HG02884 (cell line): ENCODE data around the gene PLEKHF1.

Source experiments
- ATAC-seq: cut with Tn5 transposase; IDR thresholded peaks from one replicate; pipeline ENCODE4 v1.9.1; 2021; ENCODE audit warnings: mild to moderate bottlenecking, moderate library complexity; ENCODE audit not compliant: unreplicated experiment

Gene PLEKHF1

GRCh38 chr19:29634423-29635130 lies 30.7 kb upstream of the PLEKHF1 start:
- no peak for ATAC-seq

- ATAC-seq: no peak
Measured at GRCh38 chr19:29635963-29636362, 29.3 kb upstream of the PLEKHF1 start.

- no peak for ATAC-seq
Measured at GRCh38 chr19:29636553-29637360, 28.5 kb upstream of the PLEKHF1 start.

DNA sequence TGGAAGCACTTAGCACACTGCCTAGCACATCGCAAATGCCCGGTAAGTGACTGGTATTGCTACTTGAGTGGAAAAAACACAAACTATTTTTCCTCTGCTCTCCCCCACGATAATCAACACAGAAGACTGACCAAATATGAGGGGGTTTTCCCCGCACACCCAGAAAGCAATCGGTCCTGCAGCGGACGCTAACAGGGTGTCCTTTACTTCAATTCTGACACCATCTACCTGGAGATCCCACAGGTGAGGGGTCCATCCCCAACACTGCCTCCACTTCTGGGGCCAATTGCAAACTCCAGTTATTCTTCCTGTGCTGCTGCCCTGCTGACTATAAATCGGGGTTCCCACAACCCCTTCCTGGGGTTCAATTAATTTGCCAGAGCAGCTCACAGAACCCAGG lies 26.2 kb upstream of the PLEKHF1 start:
- no peak for ATAC-seq

DNA sequence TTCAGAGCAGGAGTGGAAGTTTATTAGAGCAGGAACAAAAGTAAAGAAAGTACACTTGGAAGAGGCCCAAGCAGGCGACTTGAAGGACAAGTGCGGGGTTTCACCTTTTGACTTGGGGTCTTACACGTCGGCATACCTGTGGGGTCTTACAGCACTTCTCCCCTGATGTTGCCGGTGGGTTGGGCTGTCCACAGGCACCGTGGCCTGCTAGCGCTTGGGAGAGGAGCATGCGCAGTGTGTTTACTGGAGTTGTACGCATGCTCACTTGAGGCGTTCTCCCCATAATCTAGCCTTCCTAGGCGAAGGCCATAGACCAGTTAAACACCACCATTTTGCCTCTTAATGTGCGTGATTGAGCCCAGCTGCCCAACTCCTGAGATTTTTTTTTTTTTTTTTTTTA lies 25.0 kb upstream of the PLEKHF1 start:
- ATAC-seq: no peak

- ATAC-seq: no peak
Measured at GRCh38 chr19:29641597-29641996, 23.7 kb upstream of the PLEKHF1 start.

GRCh38 chr19:29643361-29643935 lies 21.8 kb upstream of the PLEKHF1 start:
- ATAC-seq: no peak

- no peak for ATAC-seq
Measured at GRCh38 chr19:29644210-29644609, 21.1 kb upstream of the PLEKHF1 start.

DNA sequence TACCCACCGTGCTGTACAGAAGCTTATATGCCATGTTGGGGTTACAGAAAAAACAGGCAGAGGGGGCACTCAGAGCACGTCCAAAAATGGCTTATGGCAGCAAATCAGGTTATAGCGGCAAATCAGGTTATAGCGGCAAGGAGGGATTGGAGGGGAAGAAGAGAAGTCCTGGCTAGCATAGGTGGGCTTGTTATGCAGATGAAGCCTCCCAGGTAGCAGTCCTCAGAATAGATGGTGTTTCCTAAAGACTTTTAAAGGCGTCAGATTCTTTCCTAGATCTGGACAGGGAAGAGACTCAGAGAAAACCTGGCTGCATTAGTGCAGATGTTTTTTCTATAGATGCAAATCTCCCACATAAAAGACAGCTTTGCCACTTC lies 19.8 kb upstream of the PLEKHF1 start:
- no peak for ATAC-seq

DNA sequence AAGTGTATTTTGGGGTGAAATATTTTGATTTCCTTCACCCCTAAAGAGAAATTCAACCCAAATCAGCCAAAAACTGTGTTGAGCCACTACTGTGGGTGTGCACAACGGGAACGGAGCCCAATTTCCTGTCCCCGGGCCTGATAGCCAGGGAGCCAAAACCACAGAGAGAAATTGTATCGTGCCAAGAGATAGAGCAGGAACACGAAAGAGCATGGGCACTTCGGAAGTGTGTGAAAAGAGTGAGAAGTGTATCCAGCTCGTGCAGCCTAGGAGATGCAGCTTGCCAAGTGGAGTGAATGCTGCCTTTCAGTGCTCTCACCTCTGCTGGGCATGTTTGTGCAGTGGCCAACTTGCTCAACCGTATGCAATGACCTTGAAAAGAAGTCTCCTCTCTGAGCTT lies 19.4 kb upstream of the PLEKHF1 start:
- no peak for ATAC-seq

- no peak for ATAC-seq
Measured at GRCh38 chr19:29650772-29651387, 14.4 kb upstream of the PLEKHF1 start.

DNA sequence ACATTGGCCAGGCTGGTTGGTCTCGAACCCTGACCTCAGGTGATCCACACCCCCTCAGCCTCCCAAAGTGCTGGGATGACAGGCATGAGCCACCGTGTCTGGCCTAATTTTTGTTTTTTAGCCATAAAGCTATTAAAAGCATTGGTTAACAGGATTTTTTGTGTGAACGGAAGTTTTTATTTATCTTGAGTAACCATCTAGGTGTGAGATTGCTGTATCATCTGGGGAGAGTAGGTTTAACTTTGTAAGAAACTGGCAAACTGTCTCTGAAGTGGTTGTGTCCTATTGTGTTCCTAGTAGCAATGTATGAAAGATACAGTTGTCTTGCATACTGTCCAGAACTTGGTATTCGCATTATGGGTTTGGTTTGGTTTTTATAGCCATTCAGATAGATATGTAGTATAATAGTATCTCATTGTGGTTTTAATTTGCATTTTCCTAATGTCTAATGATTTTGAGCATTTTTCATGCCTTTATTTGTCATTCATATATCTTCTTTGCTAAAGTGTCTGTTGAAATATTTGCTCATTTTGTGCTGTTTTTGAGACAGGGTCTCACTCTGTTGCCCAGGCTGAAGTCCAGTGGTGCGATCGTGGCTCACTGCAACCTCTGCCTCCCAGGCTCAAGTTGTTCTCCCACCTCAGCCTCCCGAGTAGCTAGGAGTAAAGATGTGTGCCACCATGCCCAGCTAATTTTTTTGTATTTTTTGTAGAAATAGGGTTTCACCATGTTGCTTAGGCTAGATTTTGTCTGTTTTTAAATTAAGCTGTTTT lies 13.5 kb upstream of the PLEKHF1 start:
- no peak for ATAC-seq

- no peak for ATAC-seq
Measured at GRCh38 chr19:29653398-29653797, 11.9 kb upstream of the PLEKHF1 start.

GRCh38 chr19:29655648-29656335 lies 9.5 kb upstream of the PLEKHF1 start:
- ATAC-seq: no peak

DNA sequence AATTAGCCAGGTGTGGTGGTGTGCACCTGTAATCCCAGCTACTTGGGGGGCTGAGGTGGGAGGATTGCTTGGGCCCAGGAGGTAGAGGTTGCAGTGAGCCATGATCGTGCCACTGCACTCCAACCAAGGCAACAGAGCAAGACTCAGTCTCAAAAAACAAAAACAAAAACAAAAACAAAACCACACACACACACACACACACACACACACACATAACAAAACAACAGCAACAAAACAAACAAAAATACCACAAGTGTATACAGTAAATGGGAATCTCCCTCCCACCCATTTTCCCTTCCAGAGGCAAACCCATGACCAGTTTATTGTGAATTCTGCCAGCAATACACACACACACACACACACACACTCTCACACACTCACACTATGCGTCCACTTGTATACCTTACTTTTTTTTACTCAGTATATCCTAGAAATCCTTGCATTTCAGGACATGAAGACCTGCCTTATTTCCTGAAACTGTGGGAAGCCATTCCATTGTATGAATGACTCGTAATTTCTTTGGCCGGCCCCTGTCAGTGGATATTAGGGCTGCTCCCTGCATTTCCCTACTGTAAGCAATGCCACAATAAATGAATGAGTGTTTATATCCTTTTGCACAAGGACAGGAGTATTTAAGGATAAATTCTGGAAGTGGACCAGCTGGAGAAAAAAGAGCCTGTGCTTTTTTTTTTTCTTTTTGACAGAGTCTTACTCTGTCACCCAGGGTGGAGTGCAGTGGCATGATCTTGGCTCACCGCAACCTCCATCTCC lies 6.9 kb upstream of the PLEKHF1 start:
- no peak for ATAC-seq

DNA sequence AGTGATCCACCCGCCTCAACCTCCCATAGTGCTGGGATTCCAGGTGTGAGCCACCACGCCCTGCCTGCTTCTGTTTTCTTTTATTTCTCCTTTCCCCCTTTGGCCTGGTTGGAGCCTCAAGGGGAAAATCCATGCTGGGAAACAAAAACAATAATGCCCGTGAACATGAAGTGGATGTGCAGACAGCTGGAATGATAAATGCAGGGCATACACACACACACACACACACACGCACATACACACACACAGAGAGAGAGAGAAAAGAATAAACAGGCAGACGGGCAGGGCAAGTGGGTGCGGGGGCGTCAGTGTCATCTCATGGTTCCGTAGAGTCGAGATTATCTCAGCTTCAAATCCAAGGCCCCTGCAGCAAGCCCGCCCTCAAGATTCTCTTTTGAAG lies 4.4 kb upstream of the PLEKHF1 start:
- no peak for ATAC-seq

DNA sequence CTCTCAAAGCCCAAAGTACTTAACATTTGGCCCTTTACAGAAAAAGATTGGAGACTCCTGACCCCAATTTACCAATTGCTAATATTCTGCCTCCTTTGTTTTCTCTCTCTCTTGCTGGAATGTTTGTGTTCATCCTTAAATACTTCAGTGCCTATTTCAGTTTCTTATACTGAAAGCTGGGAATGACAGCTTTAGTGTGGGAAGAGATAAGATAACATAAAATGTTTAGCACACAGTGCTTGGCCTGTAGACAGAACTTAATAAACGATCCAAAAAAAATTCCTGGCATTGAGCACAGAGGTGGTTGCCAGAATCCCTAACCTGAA lies 3.0 kb upstream of the PLEKHF1 start:
- ATAC-seq: no peak

GRCh38 chr19:29662604-29663404 lies 2.5 kb upstream of the PLEKHF1 start:
- no peak for ATAC-seq
